ENCODE data around the gene CCDC172. TPM values are rescaled to one million over a fixed set of nuclear protein-coding genes. Genes with fewer than 3 reads are reported as not detected.

The CCDC172 gene
- total and polyA plus RNA-seq, 3 donors from 2014 or later: 6.7 to 31.4 (median 7.3) TPM

GRCh38 chr10:116324951-116325635 lies 845 bp downstream of the CCDC172 start:
- H3K27me3 ChIP-seq: no peaks in the 10 kb centered on the region
- TF ChIP-seq POLR2A (IDR thresholded peaks at IDR 0.05): no peak
- no peak for TF ChIP-seq CTCF (IDR thresholded peaks at IDR 0.05)
- intact Hi-C loops (cut with DNase I; ENCODE audit: low total_unique reads): no loop called here
- no peaks in the 10 kb centered on the region for H3K9me3 ChIP-seq
- H3K4me1 ChIP-seq: no peaks in the 10 kb centered on the region
- WGBS, 2 donors: 40 to 43% methylated on average over 17 of the region's 17 CpGs
- H3K27ac ChIP-seq: no peak overlapping the region
- H3K36me3 ChIP-seq (ENCODE audit: low read depth, missing control alignments): no peaks in the 10 kb centered on the region
- peak overlapping the region; percentile 35 to 49 for H3K4me3 ChIP-seq
- no peak for DNase-seq

- H3K4me3 ChIP-seq: no peak overlapping the region
- H3K9me3 ChIP-seq: no peaks in the 10 kb centered on the region
- 57 to 75% methylated on average over 2 of the region's 2 CpGs for WGBS, 2 donors
- H3K27ac ChIP-seq: no peak overlapping the region
- H3K4me1 ChIP-seq: no peaks in the 10 kb centered on the region
- intact Hi-C loops (cut with DNase I; ENCODE audit: low total_unique reads): no loop called here
- H3K36me3 ChIP-seq (ENCODE audit: low read depth, missing control alignments): no peaks in the 10 kb centered on the region
- no peak for DNase-seq
- no peaks in the 10 kb centered on the region for H3K27me3 ChIP-seq
- no peak for TF ChIP-seq CTCF (IDR thresholded peaks at IDR 0.05)
- TF ChIP-seq POLR2A (IDR thresholded peaks at IDR 0.05): no peak
These were observed 1.7 kb downstream of the CCDC172 start for GRCh38 chr10:116325987-116326386.

- Histone ChIP-seq H3K4me3 (no peak overlapping the region), H3K27me3 (no peaks in the 10 kb centered on the region), H3K27ac (no peak overlapping the region), H3K9me3 (no peaks in the 10 kb centered on the region), H3K36me3 (ENCODE audit: low read depth, missing control alignments) (no peaks in the 10 kb centered on the region), H3K4me1 (no peaks in the 10 kb centered on the region)
- no peak for DNase-seq
- WGBS, 2 donors: 86 to 100% methylated on average over 1 of the region's 1 CpG
- intact Hi-C loops (cut with DNase I; ENCODE audit: low total_unique reads): no loop called here
- TF ChIP-seq CTCF (IDR thresholded peaks at IDR 0.05) (no peak), POLR2A (IDR thresholded peaks at IDR 0.05) (no peak)
These were observed 4.9 kb downstream of the CCDC172 start for GRCh38 chr10:116329153-116329552.

GRCh38 chr10:116331815-116332214 lies 7.6 kb downstream of the CCDC172 start:
- H3K27me3 ChIP-seq: no peaks in the 10 kb centered on the region
- DNase-seq: no peak
- no peaks in the 10 kb centered on the region for H3K36me3 ChIP-seq (ENCODE audit: low read depth, missing control alignments)
- 76 to 83% methylated on average over 2 of the region's 2 CpGs for WGBS, 2 donors
- no peak overlapping the region for H3K27ac ChIP-seq
- intact Hi-C loops (cut with DNase I; ENCODE audit: low total_unique reads): no loop called here
- TF ChIP-seq CTCF (IDR thresholded peaks at IDR 0.05) (no peak), POLR2A (IDR thresholded peaks at IDR 0.05) (no peak)
- H3K4me1 ChIP-seq: no peaks in the 10 kb centered on the region
- no peak overlapping the region for H3K4me3 ChIP-seq
- no peaks in the 10 kb centered on the region for H3K9me3 ChIP-seq

GRCh38 chr10:116336866-116337265 lies 12.6 kb downstream of the CCDC172 start:
- H3K36me3 ChIP-seq (ENCODE audit: low read depth, missing control alignments): no peaks in the 10 kb centered on the region
- WGBS, 2 donors: 83 to 93% methylated on average over 2 of the region's 2 CpGs
- H3K27me3 ChIP-seq: no peaks in the 10 kb centered on the region
- H3K27ac ChIP-seq: no peak overlapping the region
- intact Hi-C loops (cut with DNase I; ENCODE audit: low total_unique reads): no loop called here
- H3K9me3 ChIP-seq: no peaks in the 10 kb centered on the region
- H3K4me1 ChIP-seq: no peaks in the 10 kb centered on the region
- DNase-seq: no peak
- H3K4me3 ChIP-seq: no peak overlapping the region
- TF ChIP-seq CTCF (IDR thresholded peaks at IDR 0.05) (no peak), POLR2A (IDR thresholded peaks at IDR 0.05) (no peak)

Measured in testis (tissue), 3 donors.